GM19351 (cell line): ENCODE measurements around the gene SF3B1.
"Not testable (repeated sequence)": the region's sequence is repeated elsewhere in the genome, so short reads cannot be mapped to it uniquely, and the experiment has no call there.

Experiments used
- ATAC-seq: cut with Tn5 transposase; IDR thresholded peaks from one replicate; pipeline ENCODE4 v1.9.1; 2021; ENCODE audit warnings: mild to moderate bottlenecking, moderate library complexity; ENCODE audit not compliant: unreplicated experiment

Gene SF3B1, protein sequence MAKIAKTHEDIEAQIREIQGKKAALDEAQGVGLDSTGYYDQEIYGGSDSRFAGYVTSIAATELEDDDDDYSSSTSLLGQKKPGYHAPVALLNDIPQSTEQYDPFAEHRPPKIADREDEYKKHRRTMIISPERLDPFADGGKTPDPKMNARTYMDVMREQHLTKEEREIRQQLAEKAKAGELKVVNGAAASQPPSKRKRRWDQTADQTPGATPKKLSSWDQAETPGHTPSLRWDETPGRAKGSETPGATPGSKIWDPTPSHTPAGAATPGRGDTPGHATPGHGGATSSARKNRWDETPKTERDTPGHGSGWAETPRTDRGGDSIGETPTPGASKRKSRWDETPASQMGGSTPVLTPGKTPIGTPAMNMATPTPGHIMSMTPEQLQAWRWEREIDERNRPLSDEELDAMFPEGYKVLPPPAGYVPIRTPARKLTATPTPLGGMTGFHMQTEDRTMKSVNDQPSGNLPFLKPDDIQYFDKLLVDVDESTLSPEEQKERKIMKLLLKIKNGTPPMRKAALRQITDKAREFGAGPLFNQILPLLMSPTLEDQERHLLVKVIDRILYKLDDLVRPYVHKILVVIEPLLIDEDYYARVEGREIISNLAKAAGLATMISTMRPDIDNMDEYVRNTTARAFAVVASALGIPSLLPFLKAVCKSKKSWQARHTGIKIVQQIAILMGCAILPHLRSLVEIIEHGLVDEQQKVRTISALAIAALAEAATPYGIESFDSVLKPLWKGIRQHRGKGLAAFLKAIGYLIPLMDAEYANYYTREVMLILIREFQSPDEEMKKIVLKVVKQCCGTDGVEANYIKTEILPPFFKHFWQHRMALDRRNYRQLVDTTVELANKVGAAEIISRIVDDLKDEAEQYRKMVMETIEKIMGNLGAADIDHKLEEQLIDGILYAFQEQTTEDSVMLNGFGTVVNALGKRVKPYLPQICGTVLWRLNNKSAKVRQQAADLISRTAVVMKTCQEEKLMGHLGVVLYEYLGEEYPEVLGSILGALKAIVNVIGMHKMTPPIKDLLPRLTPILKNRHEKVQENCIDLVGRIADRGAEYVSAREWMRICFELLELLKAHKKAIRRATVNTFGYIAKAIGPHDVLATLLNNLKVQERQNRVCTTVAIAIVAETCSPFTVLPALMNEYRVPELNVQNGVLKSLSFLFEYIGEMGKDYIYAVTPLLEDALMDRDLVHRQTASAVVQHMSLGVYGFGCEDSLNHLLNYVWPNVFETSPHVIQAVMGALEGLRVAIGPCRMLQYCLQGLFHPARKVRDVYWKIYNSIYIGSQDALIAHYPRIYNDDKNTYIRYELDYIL

DNA sequence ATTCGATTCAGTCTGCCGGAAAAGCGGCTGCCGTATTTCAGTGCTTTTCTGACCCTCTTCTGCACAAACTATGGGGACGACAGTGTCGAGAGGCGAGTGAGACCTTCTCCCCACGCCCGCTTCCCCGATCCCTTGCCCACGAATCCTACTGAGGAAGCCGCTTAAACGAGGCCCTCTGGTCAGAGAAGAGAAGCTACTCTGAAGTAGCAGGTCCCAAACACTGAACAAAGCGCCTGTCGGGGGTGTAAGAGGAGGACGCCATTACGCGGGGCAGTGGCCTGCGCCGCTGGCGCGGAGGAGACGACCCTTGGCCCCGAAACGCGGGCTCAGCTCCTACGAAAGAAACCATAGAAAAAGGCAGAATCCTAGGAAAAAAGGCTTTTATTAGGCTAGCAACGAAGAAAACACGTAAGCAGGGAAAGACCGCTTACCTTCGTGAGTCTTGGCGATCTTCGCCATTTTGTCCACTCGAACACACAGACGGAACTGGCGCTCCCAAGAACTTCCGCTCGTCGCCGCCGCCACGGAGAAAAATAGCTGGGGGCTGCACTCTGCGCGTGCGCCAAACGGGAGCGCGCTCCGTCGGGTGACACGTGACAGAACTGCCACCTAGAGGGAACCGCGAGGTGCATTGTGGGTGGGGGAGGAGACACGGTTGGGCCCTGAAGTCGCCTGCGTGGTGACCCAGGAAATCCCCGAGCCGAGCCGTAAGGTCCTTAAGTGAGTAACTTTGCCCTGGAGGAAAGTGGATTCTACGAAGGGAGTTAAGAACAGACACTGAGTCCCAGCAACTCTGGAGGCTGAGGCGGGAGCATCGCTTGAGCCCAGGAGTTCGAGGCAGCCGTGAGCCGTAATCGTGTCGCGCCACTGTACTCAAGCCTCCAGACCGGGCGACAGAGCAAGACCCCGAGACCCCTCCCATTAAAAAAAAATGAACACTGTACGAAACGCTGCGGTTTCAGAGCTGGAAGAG is at the start of gene SF3B1:
Gene SF3B1, minus strand, starts transcription at position 488 of the 973 bp plus-strand sequence. Its CDS starts 29 bp downstream, at position 459.
- ATAC-seq: peak; percentile 89

DNA sequence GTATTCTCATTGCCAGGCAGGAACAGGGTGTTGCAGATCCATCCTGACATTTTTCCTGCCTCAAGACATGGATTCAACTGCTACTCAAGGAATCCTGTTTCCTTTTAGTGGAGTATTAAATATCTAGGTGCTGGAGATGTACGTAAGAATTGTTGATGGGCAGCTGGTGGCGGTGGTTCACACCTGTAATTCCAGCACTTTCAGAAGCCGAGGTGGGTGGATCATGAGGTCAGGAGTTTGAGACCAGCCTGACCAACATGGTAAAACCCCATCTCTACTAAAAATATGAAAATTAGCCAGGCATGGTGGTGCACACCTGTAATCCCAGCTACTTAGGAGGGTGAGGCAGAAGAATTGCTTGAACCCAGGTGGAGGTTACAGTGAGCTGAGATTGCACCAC is 49.4 kb upstream of the SF3B1 start:
- not testable (repeated sequence) for ATAC-seq

DNA sequence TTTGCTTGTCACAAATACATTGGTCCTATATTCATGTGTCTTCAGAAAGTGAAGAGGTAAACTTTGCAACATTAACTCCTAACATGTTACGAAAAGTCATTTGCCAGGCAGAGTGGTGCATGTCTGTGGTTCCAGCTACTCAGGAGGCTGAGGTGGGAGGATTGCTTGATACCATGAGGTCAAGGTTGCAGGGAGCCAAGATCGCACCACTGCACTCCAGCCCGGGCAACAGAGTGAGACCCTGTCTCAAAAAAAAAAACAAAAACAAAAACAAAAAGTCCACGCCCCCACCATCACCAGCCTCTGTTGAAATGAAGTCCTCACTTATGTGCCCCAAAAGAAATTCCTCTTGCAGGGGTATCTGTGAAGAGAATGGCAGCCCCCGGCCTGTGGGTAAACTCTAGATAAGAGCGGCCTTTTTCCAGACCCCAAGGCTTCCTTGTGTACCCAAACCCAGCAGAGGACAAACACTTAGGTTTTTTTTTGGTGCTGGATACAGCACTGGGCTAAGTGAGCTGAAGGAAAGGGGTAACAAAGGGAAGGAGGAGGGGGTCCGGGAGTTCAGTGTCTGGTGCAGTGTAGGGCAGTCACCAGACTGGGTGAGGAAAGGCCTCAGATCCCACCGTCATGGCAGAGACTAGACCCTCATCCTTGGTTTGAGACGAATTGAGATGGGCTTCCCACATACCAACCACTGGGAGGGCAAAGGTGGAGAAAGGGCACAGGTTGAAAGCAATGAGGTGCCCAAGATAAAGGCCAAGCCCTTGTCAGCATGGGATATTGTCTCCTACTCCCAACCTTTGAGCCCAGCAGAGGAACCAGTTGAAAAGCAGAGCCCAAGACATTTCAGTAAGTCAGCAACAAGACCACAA is 45.6 kb upstream of the SF3B1 start:
- no peak for ATAC-seq

DNA sequence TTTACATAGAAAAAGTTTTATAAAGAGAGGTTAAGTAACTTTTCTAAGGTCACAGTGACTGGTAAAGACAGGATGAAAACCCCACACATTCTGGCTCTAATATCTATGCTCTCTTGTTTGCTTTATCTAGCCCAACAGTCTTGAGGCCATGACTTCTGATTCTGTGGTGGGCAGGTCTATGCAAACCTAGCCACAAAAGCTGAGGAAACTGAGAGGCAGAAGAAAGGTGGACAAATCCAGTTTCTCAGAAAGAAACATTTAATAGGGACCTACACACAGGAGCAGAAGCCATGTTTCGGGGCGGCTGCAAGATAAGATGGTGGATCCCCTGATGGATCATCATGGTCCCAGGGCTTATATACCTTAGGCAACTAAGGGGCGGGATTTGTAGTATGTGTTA is 43.0 kb upstream of the SF3B1 start:
- no peak for ATAC-seq

DNA sequence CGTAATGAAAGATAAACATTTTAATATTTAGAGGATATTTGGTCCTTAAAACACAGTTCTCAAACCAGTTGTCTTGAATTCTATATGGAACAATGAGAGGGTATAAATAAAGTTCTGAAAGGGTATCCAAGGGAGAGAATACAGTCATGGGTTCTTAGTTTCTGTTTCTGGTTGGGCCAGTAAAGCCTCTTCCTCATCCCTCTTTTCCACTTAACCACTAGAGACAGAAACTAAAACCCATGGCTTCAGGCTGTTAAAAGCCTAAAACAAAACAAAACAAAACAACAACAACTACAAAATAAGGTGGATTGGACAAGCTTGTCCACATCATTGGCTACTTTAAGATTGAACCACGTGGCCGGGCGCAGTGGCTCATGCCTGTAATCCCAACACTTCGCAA is 37.3 kb upstream of the SF3B1 start:
- no peak for ATAC-seq

DNA sequence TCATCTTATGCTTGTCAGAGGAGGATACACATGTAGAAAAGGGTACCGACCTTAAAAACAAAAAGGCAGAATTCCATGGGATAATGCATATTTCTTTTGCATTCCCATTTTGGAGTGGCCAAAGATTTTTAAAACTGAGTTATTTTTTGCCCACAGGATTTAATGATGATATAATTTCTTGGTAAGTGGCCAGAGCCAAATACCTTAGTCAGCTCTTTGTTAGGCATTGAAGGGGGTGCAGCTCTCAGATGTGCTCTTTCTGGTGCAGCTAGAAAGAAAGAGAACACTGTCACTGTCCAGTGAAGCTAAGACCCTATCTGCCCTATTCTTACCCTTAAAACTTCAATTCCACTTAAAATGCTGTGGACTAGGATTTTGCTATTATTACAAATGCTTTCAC is 29.3 kb upstream of the SF3B1 start:
- no peak for ATAC-seq

DNA sequence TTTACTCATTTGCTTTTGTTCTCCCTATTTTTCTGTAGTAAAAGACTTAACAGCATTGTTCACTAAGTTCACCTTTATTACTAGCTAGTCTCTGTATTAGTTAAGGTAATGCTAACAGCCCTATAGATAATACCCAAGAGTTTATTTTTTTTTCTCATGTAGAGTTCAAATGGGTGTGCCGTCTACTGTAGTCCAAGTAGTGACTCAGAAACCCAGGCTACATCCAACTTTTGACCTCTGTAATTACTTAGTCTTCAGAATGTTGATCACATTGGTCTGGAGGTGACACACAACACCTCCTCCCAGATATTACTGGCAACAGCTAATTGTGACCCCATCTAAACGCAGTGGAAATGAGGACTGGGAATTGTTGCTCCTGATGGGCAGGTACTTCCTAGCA is 26.2 kb upstream of the SF3B1 start:
- ATAC-seq: no peak

DNA sequence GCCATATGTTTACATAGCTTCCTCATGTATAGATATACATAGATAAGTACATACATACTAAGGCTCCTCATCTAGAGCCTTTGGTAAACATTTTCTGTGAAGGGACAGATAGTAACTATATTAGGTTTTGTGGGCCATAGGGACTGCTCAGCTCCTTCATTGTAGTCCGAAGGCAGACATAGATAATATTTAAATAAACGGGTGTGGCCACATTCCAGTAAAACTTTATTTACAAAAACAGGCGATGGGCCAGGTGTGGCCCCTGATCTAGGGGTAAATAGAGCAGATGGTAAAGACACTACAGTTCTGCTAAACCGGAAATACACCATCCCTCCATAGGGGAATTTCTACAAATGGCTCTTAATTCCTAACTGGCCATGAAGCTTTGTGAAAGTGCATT is 25.8 kb upstream of the SF3B1 start:
- ATAC-seq: no peak

DNA sequence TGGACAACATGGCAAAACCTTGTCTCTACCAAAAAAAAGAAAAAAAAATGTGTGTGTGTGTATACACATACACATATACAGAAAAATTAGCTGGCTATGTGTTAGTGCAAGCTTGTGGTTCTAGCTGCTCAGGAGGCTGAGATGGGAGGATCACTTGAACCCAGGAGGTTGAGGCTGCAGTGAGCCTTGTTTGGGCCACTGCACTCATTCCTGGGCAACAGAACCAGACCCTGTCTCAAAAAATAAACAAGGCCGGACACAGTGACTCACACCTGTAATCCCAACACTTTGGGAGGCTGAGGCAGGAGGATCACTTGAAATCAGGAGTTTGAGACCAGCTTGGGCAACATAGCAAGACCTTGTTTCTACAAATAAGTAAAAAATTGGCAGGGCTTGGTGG is 20.6 kb upstream of the SF3B1 start:
- no peak for ATAC-seq

DNA sequence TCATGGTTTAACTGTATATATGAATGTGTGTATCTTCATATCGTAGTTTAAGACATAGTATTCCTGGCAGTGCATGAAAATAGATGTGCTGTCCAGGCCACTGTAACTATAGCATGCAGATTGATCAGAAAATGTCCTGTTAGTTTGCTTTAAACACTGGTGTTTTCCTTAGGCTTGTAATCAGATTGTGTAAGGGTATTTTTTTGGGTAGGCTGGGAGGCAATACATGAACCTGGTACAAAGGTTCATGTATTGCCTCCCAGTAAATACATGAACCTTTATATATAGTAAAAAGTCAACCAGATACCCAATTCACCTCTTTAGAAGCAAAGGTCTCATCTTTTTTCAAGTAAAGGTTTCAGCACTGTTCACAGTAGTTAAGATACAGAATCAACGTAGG is 20.1 kb upstream of the SF3B1 start:
- no peak for ATAC-seq

DNA sequence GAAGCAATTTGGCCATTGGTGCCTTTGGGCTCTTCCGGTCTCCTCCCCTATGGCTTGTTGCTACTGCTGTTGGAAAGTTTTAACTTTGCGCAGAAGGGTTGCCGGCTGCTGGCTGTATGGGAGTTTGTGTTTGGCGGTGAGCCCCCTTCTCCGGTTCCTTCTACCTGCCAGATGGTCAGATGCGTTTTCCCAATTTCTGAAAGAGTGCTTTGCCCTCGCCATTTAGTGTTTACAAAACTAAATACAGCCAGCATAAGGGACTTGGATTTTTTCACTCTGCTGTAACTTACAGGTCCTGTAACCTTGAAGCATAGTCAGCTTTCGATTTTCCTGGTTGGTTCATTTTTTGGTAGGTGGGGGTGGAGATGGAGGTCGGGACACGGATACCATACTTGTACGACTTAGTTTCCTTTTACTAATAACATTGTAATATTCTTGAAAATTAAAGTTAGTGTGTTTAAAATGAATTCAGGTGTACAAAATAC is 19.1 kb upstream of the SF3B1 start:
- peak; percentile 39 for ATAC-seq

DNA sequence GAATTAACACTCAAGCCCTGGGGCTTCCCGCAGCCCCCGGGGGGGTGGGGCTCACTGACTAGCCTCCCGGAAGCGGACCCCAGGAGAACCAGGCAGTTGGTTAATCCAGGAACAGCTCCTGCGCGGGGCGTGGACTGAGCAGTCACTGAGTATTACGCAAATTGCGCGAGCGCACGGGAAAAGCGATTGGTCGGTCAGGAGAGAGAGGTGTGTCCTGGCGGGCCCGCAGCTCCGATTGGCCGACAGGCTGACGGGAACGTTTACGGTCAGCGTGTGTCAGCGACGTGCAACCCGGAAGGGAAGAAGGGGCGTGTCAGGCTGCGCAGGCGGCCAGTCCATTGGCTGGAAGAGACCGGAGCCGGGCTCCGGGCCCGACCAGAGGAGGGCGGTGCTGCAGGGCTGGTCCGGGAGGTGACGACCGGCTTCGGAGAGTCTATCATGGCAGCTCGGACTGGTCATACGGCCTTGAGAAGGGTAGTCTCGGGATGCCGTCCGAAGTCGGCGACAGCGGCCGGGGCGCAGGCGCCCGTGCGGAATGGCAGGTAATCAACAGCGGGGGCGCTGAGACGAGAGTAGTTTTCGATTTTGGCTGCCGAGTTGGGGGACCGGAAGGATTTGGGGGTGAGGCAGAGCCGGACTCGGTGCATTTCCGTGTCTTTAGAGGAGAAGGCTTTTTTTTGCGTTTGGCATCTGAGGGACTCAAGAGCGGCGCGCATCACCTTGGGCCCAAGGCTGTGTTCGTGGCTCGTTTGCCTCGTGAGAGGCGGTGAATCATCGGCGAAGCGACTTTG is 18.5 kb upstream of the SF3B1 start, which contains the start of gene COQ10B:
Gene COQ10B, plus strand, starts transcription at position 430 of the 791 bp plus-strand sequence. Its CDS starts 9 bp downstream, at position 439.
- ATAC-seq: peak; percentile 88

DNA sequence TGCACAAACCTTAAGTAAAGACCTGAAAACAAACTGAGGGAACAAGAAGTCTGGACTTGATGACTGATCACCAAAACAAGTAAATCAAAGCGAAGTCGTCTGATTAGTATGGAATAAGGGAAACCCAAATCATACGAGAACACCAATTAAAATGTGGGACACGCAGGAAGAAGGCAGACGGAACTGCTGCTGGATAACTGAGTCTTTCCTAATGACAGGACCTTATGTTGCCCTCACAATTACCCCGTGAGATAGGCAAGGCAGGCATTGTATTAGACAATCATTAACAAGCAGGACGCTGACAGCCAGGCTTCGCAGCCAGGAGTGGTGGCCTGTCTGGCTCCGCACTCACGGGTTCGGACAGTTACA is 17.9 kb upstream of the SF3B1 start:
- ATAC-seq: no peak

DNA sequence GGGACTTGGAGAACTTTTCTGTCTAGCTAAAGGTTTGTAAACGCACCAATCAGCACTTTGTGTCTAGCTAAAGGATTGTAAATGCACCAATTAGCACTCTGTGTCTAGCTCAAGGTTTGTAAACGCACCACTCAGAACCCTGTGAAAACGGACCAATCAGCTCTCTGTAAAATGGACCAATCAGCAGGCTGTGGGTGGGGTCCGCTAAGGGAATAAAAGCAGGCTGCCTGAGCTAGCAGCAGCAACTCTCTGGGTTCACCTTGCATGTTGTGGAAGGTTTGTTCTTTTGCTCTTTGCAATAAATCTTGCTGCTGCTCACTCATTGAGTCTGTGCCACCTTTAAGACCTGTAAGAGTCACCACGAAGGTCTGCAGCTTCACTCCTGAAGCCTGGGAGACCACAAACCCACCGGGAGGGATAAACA is 16.1 kb upstream of the SF3B1 start:
- not testable (repeated sequence) for ATAC-seq

DNA sequence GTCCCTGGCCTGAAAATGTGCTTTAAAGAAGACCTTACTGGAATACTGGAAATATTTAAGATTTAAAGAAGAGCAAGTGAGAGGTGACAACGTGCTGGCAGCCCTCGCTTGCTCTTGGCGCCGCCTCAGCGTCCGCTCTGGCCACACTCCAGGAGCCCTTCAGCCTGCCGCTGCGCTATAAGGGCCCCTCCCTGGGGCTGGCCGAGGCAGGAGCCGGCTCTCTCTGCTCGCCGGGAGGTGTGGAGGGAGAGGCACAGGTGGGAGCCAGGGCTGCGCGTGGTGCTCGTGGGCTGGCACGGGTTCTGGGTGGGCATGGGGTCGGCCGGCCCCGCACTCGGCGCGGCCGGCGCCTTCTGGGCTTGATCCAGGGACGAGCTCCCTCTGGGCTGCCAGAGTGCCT is 15.6 kb upstream of the SF3B1 start:
- ATAC-seq: no peak

DNA sequence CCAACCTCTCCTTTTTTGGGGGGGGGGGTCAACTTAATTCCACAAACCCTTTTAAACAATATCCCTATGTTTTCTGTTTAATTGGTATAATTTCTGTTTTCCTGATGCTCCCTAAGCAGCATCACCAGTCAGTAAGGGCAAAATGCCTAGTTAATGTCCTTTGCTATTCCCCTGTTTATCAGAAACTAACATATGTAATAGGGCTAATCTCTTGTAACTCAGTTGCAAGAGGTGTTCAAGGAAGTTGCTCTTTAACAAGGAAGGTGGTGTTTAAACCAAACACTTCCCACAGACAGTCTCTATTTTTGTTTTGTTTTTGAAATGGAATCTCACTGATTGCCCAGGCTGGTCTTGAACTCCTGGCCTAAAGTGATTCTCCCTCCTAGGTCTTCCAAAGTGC is 12.0 kb upstream of the SF3B1 start:
- ATAC-seq: no peak

DNA sequence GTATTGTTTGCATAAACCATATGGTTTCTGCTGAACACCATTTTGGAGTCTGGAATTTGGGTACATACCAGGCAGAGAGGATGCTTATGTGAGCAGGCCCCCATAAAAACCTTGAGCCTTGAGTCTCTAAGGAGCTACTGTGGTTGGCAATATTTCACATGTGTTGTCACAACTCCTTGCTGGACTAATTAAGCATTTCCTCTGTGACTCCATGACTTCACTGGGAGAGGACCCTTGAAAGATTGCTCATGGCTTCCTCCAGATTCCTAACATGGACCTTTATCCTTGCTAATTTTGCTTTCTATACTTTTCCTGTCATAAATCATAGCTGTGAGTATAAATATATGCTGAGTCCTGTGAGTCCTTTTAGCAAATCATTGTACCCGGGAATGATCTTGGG is 10.9 kb upstream of the SF3B1 start:
- ATAC-seq: no peak

DNA sequence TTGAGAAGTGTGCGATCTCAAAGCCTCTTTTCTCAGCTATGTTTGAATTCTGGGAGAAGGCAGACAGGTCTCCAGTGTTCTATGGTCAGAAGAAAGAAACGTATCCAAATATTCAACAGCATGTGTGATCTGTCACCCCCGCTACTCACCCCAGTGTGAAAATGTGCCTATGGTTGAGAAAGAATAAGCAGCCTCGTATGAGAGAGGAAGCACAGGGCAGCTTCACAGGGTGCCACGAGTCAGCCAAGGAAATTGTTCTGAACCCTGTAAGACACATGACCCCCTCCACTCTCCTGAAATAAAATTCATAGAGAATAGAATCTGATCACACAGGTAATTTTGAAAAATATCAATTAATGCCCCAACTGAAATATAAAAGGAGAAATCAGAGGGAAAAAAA is 8.0 kb upstream of the SF3B1 start:
- ATAC-seq: no peak
